HG03039 (cell line): ENCODE measurements around the gene KMT5C.

Source experiments
- ATAC-seq: cut with Tn5 transposase; IDR thresholded peaks from one replicate; pipeline ENCODE4 v1.9.1; 2021; ENCODE audit warnings: mild to moderate bottlenecking, moderate library complexity; ENCODE audit not compliant: unreplicated experiment

The KMT5C gene

DNA sequence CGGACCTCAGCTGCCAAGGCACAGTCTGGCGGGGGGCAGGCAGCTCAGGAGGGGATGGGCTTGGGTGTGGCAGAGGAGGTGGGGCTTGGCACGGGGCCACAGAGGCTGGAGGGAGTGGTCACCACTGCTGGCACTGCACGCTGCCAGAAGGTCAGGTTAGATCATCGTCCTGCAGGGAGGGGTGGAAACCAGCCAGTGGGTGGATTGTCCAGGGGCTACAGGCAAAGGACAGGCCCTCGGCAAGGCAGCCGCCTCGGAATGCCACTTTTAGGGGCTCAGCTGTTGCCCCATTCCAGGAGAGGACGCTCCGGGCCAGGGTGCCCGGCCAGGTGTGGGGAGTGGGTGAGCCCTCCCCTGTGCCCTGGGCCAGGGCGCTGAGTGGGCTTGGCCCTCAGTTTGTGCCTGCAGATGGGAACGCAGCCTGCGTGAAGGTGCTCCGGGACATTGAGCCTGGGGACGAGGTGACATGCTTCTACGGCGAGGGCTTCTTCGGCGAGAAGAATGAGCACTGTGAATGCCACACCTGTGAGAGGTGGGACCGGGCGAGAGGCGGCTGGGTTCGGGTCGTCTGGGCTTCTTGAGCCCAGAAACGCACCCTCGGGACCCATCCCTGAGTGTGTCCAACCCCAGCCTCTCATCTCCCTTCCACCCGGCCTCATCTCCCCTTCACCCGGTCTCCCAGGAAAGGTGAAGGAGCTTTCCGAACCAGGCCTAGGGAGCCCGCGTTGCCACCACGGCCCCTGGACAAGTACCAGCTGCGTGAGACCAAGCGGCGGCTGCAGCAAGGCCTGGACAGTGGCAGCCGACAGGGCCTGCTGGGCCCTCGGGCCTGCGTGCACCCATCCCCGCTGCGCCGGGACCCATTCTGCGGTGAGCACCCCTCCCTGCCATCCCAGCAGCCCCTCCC is 6.4 kb downstream of the KMT5C start:
- ATAC-seq: no peak

DNA sequence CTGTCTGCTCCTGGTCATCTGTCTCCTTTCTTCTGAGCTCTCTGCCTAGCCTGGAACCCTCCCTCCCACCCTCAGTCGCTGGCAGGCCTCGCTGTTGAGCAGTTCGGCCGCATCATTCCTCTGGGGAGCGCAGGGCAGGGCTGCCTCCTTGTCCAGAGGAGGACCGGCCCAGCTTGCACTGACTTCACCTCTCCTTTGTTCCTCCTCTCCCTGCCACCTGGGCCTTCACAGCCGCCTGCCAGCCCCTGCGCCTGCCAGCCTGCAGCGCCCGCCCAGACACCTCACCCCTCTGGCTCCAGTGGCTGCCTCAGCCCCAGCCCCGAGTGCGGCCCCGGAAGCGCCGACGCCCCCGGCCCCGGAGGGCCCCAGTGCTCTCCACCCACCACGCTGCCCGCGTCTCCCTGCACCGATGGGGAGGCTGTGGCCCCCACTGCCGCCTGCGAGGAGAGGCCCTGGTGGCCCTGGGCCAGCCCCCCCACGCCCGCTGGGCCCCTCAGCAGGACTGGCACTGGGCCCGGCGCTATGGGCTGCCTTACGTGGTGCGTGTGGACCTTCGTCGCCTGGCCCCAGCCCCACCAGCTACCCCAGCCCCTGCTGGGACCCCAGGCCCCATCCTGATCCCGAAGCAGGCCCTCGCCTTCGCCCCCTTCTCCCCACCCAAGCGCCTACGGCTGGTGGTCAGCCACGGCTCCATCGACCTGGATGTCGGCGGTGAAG is 7.2 kb downstream of the KMT5C start:
- no peak for ATAC-seq

DNA sequence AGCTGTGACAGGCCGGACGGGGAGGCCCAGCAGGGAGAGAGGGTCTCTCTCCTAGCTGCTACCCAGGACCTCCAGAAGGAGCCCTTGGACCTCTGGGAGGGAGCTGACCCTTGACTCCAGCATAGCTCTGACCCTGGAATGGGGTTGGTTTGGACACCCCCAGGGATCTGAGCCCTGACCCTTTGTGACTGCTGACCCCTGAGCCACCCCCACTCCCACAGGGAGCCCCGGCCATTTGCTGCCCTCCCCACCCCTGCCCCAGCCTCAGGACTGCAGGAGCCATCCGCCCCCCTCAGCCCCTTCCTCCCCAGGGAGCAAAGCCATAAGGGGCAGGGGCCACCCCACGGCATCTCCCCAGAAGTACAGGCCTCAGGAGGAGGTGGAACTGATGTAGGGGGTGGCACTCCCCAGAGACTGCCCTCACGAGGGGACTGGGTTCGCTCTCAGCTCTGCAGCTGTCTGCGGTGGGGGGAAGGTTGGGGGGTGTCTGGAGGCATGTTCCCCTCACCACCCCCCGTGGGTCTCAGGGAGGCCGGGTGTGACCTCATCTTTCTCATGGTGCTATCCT is 7.8 kb downstream of the KMT5C start:
- no peak for ATAC-seq

DNA sequence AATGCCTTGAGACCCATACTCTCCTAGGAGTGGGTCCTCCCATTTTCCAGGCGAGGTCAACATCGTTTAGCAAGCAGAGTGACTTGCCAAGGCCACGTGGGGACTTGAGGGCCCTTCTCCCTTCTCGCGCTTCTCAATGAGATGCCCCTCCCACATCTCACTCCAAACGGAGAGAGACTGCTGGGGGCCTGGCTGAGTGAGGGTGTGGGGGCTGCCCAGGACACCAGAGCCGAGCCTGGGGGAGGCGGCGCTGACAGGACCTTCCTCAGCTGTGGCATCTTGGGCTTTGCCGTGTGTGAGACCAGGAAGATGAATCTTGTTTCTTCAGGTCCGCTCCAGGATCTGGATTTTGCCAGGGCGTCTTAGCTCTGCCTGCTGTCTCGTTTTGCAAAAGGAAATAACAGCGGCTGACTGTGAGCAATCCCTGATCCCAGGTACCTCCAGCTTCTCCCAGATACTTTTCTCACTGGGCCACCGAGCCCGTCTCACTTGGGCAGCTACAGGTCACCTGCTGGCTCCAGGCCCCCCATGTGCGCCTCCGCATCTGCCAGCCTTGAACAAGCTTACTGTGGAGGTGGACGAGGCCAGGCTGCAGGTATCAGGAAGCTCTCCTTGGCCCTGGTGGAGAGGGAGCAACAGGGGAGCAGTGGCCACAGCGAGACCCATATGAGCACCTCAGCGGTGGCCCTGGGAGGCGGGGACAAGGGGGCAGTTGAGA is 8.8 kb downstream of the KMT5C start:
- no peak for ATAC-seq

DNA sequence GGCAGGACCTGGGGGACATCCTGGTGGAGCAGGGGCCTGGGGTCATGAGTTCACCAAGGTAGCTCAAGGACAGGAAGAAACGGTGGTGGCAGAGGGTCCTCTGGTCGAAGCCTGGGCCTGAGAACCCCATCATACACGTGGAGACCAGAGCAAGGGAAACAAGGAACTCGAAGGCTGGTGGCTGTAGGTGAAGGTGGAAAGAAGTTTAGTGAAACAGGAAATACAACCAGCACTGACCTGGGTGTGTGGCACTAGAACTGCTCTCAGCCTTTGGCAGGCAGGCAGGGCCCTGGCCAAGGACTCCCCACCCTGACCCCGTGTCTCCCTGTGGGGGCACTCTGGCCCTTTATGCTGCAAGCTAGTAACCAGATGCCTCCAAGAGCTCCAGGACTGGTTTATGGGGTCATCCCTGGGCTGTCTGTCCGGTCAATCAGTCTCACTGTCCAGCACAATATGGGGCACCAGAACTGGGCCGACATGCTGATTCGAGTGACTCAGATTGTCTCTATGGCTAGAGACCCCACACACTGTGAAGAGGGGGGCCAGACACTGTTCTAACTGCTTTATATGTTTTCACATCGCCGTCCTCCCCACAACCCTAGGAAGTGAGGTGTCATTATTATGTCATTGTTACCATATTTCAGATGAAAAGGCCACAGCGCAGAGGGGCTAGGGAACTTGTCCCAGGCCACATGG is 11.1 kb downstream of the KMT5C start:
- ATAC-seq: no peak

DNA sequence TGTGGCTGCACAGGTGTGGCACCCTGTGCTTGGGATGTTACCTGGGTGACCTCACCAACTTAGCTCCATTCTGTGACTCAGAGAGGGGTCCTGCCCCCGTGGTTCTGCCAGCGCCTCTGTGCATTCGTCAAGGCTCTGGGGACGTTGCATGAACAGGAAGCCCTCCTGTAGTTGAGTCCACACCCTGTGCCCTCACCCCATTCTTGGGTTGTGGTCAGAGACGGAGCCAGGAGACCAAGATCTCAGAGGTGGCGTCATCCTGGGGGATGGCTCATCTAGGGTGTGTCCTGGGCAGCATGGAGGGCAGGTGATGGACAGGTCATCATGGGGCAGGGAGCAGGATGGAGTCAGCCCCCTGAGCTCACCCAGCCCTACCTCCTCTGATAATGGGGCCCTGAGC is 12.4 kb downstream of the KMT5C start:
- no peak for ATAC-seq

DNA sequence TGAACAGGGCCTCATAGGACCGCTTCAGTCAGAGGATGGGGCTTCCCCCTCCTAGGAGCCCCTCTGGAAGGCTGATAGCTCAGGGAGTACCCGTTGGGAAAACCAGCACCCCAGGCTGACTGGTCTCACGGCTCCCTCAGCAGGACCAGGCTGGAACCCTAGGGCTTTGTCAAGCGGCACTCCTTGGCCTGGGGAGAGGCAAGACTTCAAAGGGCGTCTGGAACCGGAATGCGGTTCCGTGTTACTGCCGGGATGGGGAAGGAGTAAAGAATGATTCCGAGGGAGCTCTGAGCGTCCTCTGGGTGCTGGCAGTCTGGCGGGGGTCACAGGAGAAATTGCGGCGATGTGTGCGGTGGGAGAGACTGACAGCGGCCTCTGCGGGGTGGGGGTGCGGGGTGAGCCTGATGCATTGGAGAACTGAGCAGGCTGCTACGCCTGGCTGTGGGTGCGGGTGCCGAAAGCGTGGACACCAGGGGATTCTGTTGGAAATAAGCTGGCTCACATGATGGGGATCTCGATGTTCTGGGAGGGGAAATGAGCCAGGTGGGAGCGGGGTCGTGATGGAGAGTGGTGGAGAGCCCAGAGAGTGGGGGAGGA is 13.0 kb downstream of the KMT5C start:
- no peak for ATAC-seq

DNA sequence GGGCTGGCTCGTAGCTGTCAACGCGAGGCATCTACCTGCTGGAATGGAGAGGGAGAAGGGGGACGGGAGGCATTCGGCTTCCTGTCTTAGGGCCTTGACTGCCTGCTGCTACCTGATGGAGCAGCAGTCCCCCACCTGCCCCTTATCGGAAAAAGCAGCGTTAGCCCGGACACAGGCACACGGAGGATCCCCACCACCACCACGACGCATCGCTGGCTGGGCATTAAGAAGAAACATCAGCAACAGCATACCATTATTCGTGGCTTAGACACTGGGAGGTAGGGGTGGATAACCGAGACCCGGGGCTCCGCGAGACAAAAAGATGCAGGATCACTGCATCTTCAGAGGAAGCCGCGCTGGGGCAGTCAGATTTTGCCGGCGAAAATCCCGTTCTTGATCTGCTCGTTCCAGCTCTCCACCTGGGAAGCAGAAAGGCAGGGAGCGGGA is 13.7 kb downstream of the KMT5C start:
- no peak for ATAC-seq

DNA sequence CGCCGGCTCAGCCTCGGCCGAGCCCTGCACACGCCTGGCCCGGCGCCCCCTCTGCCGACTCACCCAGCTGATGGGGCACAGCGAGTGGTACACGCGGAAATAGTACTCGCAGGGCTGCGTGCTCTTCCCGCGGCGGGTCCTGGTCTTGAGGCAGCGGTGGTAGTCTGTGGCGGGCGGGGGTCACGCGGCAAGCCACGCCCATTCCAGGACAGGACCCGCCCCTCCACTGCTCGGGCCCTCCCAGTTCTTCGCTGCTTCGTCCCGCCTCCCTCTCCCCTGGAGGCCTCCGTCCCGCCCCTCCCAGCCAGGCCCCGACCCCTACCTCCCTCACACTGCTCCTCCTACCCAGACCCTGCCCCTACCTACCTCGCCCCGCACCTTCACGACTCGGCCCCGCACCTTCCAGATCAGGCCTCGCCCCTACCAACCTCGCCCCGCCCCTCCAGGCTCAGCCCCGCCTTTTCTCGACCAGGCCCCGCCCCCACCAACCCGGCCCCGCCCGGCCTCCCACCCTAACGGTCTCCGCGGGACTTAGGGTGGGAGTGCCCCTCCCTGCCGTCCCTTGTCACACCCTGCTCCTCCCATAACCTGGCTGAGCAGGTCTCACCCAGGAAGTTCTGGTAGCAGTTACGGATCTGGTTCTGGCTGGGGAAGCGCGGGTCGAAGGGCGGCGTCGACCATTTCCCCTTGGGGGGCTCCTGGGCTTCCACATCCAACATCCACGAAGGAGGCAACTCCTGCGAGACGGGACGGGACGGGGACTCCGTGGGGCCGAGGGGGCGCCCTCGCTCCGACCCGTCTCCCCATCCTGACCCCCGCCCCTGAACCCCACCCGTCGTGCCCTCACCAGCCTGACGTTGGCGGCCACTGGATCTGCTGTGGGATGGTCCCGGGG is 14.4 kb downstream of the KMT5C start:
- ATAC-seq: no peak

DNA sequence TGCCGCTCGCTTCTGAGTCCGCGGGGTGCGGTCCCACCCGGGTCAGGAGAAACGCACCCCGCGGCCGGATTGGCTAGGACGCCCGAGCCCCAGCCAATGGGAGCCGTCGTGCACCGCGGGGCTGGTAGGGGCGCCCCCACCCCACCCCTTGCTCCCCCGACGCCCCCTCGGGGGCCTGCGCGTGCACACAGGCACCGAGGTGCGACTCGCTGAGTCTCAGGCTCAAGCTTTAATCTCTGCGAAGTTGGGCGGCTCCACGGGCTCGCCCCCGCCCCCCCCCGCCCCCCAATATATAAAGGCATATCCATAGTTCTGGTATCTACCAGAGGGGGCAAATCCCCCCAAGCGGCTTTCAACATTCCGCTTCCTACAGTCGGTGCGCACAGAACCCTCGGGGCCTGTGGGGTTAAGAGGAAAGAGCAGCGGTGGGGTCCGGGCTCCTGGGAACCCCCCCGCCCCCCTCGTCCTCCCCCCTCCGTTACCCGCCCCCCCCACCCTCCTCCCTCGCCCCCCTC is 15.1 kb downstream of the KMT5C start, which contains the start of gene COX6B2:
Gene COX6B2 (minus strand): TSS at position 22 of the 515 bp plus-strand sequence. CDS start 198 bp downstream, outside the sequence.
- ATAC-seq: no peak

DNA sequence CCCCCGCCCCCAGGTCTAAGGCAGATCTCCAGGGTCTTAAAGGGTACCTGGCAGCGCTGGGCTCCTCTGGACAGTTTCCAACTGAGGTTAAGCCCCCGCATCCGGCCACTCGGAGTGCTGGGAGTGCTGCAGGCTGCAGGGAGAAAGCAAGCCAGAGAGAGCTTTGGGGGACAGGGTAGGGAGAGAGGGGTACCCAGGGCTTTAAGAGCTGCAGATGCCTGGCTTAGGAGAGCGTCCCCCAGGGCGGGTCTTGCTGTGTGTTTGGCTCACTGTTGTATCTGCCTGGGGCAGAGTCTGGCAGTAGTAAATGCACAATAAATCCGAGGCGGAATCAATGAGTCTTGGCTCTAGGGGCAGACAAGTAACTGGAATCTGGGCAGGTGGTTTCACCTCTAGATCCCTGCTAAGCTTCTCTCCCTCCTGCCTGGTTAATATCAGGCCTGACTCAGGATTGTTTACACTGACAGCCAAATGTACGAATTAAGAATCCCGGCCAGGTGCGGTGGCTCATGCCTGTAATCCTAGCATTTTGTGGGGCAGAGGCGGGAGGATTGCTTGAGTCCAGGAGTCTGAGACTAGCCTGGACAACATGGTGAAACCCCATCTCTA is 15.6 kb downstream of the KMT5C start:
- ATAC-seq: no peak

DNA sequence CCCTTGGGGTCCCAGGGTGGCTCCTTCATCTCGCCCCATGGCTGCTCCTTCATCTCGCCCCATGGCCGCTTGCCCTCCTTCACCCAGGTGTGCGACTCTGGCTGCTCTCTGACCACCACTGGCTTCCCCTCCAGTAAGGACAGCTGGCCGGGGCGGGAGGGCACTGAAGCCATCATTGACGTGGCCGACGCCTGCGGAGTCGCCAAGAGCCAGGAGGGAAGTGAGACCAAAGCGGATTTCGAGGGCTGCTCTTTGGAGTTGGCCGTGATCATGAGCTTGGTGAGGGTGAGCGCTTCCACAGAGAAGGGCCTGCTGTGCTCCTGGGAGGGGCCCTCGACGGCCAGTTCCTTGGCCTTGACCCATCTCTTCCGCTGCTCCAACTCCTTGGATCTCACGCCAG is 18.8 kb downstream of the KMT5C start:
- no peak for ATAC-seq

DNA sequence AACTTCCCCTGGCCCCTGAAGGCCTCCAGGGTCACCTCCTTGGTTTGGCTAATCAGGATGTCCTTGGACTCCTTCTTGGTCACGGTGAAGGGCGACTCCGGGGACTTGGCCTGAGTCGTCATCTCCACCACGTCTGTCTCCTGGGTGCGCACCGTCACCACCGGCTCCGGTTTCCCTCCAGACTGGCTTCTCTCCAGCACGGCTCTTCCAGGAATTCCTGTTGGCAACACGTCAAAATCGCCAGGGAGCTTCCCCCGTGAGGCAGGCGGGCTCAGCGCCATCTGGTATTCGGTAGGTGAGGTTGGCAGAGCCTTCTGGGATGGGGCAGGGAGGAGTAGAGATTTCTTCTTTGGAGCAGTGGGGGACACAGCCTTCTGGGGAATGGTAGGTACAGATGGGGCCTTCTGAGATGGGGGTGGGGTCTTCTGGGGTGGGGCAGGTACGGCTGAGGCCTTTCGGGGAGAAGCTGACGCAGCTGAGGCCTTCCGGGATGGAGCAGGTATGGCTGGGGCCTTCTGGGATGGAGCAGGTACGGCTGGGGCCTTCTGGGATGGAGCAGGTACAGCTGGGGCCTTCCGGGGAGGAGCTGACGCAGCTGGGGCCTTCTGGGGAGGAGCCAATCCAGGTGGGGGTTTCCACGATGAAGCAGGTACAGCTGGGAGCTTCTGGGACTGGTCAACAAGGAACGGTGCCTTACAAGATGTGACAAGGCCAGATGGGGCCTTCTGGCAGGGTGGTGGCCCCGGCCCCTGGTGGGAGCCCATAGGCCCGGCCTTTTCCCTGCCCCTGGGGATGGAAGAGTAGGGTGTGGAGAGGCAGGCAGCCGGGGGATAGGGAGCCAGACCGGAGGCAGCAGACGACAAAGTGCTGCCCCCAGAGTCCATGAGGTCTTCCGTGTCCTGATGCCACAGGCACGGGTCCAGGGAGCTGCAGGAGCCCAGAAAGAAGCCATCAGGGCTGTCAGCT is 19.6 kb downstream of the KMT5C start:
- ATAC-seq: no peak

DNA sequence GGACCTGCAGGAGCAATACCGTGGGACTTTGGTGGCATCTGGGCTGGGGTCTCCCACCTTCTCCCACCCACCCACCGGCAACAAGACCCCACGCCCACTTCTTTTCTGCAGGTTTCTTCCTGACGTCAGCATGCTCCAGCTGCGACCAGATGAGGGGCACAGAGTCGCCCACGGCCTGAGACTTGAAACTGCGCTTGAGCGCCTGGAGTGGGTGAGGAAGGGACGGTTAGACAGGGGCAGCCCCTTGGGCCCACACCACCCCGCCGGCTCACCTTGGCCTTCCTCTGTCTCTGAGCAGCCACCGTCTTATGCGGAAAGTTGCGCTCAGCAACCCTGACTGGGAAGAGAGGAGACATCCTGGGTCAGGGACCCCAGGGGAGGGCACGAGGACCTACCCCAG is 21.2 kb downstream of the KMT5C start:
- ATAC-seq: no peak

DNA sequence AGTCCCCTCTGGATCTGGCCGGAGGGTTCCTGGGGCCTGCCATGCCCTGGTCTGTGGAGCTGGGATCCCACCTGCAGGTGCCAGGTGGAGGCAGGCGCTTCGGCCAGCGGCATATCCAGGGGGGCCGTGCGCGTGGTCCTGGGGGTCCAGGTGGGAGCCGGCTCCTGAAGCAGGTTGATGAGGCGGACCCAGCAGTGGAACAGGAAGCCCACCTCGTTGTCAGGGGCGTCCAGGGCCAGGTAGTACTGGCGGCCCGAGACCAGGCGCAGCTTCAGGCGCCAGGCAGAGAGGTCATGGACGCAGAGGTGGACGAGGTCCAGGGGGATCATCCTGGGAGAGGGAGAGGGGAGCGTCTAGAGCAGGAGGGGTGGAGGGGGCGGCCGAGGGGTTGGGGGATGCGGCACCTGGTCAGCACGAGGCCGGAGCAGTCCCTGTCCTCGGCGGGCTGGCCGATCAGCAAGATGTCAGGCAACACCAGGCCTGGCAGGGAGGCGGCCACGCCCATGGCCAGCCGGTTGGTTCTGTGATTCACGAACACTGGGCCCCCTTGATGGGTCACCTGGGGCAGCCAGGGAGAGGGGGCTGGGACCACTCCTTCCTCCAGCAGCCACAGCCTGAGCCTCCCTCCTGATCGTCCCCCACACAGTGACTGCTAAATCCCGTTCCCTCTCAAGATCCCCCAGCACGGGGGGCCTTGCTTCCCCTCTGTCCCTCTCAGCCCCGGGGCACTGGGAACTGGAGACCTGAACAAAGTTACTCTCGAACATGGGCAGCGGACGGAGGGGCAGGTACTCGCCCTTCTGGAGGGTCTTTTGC is 22.7 kb downstream of the KMT5C start:
- no peak for ATAC-seq

DNA sequence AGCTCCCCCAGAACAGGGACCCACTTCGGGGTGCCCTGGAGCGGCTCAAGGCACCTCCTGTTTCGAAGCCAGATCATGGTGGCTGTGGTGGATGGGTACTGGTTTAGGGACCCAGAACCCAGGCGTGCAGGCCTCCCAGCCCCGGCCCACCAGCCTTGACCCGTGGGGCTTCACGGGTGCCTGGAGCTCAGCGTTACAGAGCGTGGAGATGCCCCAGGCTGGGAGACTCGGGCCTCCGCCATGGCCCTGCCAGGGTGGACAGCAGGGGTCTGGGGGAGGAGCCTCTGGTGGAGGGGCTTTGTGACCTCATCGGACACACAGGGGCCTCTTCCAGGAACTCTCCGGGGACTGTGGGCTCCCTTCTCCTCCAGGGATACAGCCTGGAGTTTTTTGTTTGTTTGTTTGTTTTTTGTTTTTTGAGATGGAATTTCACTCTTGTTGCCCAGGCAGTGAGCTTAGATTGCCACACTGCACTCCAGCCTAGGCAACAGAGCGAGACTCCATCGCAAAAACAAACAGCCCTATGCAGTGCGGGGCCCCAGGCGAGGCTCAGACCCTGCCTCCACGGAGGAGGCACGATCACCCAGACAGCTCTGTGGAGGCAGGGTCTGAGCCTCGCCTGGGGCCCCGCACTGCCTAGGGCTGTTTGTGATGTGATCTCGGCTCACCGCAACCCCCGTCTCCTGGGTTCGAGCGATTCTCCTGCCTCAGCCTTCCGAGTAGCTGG is 23.5 kb downstream of the KMT5C start, which contains the start of gene GARIN5B:
Gene GARIN5B (minus strand): TSS at position 271 of the 727 bp plus-strand sequence. CDS start 194 bp downstream, at position 77.
- no peak for ATAC-seq
